ENCODE data around the gene OTOA. TPM values are rescaled to one million over a fixed set of nuclear protein-coding genes. Genes with fewer than 3 reads are reported as not detected.

The OTOA gene
- total RNA-seq, 1 experiment from 2014 or later, result 0.11 TPM

GRCh38 chr16:21720533-21720932, 56.8 kb downstream of the OTOA start:
- H3K56ac ChIP-seq (ENCODE audit: insufficient read length, low read depth, low read length), result no peak overlapping the region

More at GRCh38 chr16:21720533-21720932, 56.8 kb downstream of the OTOA start:
- Mint-ChIP-seq H3K4me1 (no peaks in the 10 kb centered on the region), H3K9me3 (no peaks in the 10 kb centered on the region), H3K4me3 (no peak overlapping the region), H3K36me3 (ENCODE audit: insufficient read depth in 1 of 3, low read depth in 3 of 3) (no peaks in the 10 kb centered on the region), H3K27me3 (ENCODE audit: low read depth) (peaks cover 6% of the 10 kb centered on the region), H3K27ac (no peak overlapping the region)
- no peaks in the 10 kb centered on the region for H3K23me2 ChIP-seq (ENCODE audit: insufficient read length, low read depth, low read length, poor library complexity, severe bottlenecking)
- H3K9ac ChIP-seq (ENCODE audit: extremely low read depth, insufficient read length, low read length), result no peak overlapping the region
- no peak for DNase-seq
- H3K14ac ChIP-seq (ENCODE audit: insufficient read depth, low read length), result no peak overlapping the region
- no peak overlapping the region for H2AFZ ChIP-seq (ENCODE audit: low read length)
- no peaks in the 10 kb centered on the region for H3K27me3 ChIP-seq (ENCODE audit: insufficient read depth, low read length)
- no peak overlapping the region for H4K5ac ChIP-seq (ENCODE audit: insufficient read length, low read depth, low read length)
- H4K8ac ChIP-seq (replicated peaks; ENCODE audit: insufficient read length, low read depth, low read length), result no peak overlapping the region
- no peaks in the 10 kb centered on the region for H3K4me1 ChIP-seq (ENCODE audit: insufficient read depth, low read length)
- H3K18ac ChIP-seq (ENCODE audit: insufficient read length, low read depth, low read length), result no peak overlapping the region
- no peak overlapping the region for H3K23ac ChIP-seq (ENCODE audit: insufficient read length, low read depth, low read length)
- no peak overlapping the region for H3K4me2 ChIP-seq (ENCODE audit: insufficient read depth, insufficient read length, low read length)
- no peak overlapping the region for H4K91ac ChIP-seq (ENCODE audit: insufficient read length, low read depth, low read length)
- no peak overlapping the region for H3T11ph ChIP-seq (ENCODE audit: low read length)
- no peak overlapping the region for H3K4ac ChIP-seq (ENCODE audit: low read depth, low read length)
- no peaks in the 10 kb centered on the region for H3K9me3 ChIP-seq (ENCODE audit: control insufficient read depth, low read depth, low read length)
- no peak overlapping the region for H2BK20ac ChIP-seq (ENCODE audit: low read depth, low read length, poor library complexity, severe bottlenecking)
- H2BK5ac ChIP-seq (ENCODE audit: insufficient read length, low read length), result no peak overlapping the region
- no peak overlapping the region for H2BK15ac ChIP-seq (ENCODE audit: low read depth, low read length)
- H3K79me2 ChIP-seq (ENCODE audit: insufficient read depth, low read length), result no peaks in the 10 kb centered on the region
- H2AK5ac ChIP-seq (ENCODE audit: insufficient read length, low read length), result no peak overlapping the region
- no peak overlapping the region for H2BK12ac ChIP-seq (ENCODE audit: insufficient read length, low read depth, low read length)
- H2BK120ac ChIP-seq (ENCODE audit: low read depth, low read length, poor library complexity, severe bottlenecking), result no peak overlapping the region
- no peak for TF ChIP-seq CTCF (conservative IDR thresholded peaks at IDR 0.05)
- no peaks in the 10 kb centered on the region for H4K20me1 ChIP-seq (ENCODE audit: control insufficient read depth, insufficient read depth, insufficient read length)
- H3K79me1 ChIP-seq (ENCODE audit: insufficient read depth, low read depth, low read length, poor library complexity, severe bottlenecking), result no peaks in the 10 kb centered on the region
- no peak overlapping the region for H3K27ac ChIP-seq (ENCODE audit: insufficient read length, low read depth, low read length)
- WGBS (ENCODE audit: extremely low coverage, insufficient read length, low lambda C conversion rate), result no CpG with 5 or more reads among the region's 2 CpGs

Measured in H9 (cell line).